ENCODE data around the gene RASD2. TPM values are rescaled to one million over a fixed set of nuclear protein-coding genes. Genes with fewer than 3 reads are reported as not detected.

The RASD2 gene
- total RNA-seq, 1 donor from 2014 or later = 0.24 TPM

GRCh38 chr22:35590634-35591295, 50.1 kb downstream of the RASD2 start:
- Mint-ChIP-seq H3K27ac (no peak overlapping the region), H3K27me3 (peaks cover 3% of the 10 kb centered on the region), H3K4me3 (no peak overlapping the region), H3K36me3 (no peaks in the 10 kb centered on the region), H3K4me1 (ENCODE audit: unreplicated experiment) (peaks cover 4% of the 10 kb centered on the region), H3K9me3 (no peaks in the 10 kb centered on the region)
- no peak for TF ChIP-seq CTCF (conservative IDR thresholded peaks at IDR 0.05)
- DNase-seq (ENCODE audit: extremely low spot score, unreplicated experiment) = no peak

- no peak for DNase-seq (ENCODE audit: extremely low spot score, unreplicated experiment)
- no peak for TF ChIP-seq CTCF (conservative IDR thresholded peaks at IDR 0.05)
- Mint-ChIP-seq H3K9me3 (no peaks in the 10 kb centered on the region), H3K27ac (no peak overlapping the region), H3K27me3 (peaks cover 3% of the 10 kb centered on the region), H3K4me1 (ENCODE audit: unreplicated experiment) (peaks cover 4% of the 10 kb centered on the region), H3K4me3 (no peak overlapping the region), H3K36me3 (no peaks in the 10 kb centered on the region)
These were observed 51.2 kb downstream of the RASD2 start for GRCh38 chr22:35591714-35592417.

GRCh38 chr22:35592418-35592967, 51.9 kb downstream of the RASD2 start:
- Mint-ChIP-seq H3K27me3 (peaks cover 3% of the 10 kb centered on the region), H3K9me3 (no peaks in the 10 kb centered on the region), H3K36me3 (no peaks in the 10 kb centered on the region), H3K4me3 (no peak overlapping the region), H3K4me1 (ENCODE audit: unreplicated experiment) (peaks cover 4% of the 10 kb centered on the region), H3K27ac (no peak overlapping the region)
- no peak for TF ChIP-seq CTCF (conservative IDR thresholded peaks at IDR 0.05)
- no peak for DNase-seq (ENCODE audit: extremely low spot score, unreplicated experiment)

GRCh38 chr22:35593071-35593890, 52.6 kb downstream of the RASD2 start:
- peaks cover 3% of the 10 kb centered on the region for H3K27me3 Mint-ChIP-seq
- peaks cover 4% of the 10 kb centered on the region for H3K4me1 Mint-ChIP-seq (ENCODE audit: unreplicated experiment)
- no peaks in the 10 kb centered on the region for H3K36me3 Mint-ChIP-seq
- H3K27ac Mint-ChIP-seq = no peak overlapping the region
- no peaks in the 10 kb centered on the region for H3K9me3 Mint-ChIP-seq
- H3K4me3 Mint-ChIP-seq = no peak overlapping the region
- DNase-seq (ENCODE audit: extremely low spot score, unreplicated experiment) = no peak
- TF ChIP-seq CTCF (conservative IDR thresholded peaks at IDR 0.05) = no peak

GRCh38 chr22:35593891-35594470, 53.4 kb downstream of the RASD2 start:
- H3K27me3 Mint-ChIP-seq = peaks cover 3% of the 10 kb centered on the region
- no peak for TF ChIP-seq CTCF (conservative IDR thresholded peaks at IDR 0.05)
- H3K4me3 Mint-ChIP-seq = no peak overlapping the region
- no peak for DNase-seq (ENCODE audit: extremely low spot score, unreplicated experiment)
- H3K9me3 Mint-ChIP-seq = no peaks in the 10 kb centered on the region
- peaks cover 4% of the 10 kb centered on the region for H3K4me1 Mint-ChIP-seq (ENCODE audit: unreplicated experiment)
- H3K36me3 Mint-ChIP-seq = no peaks in the 10 kb centered on the region
- no peak overlapping the region for H3K27ac Mint-ChIP-seq

All from type B pancreatic cell (in vitro differentiated cells).